GM21528 (cell line): Measurements from ENCODE around the gene TACC3.

Experiments used
- ATAC-seq: cut with Tn5 transposase; IDR thresholded peaks from one replicate; pipeline ENCODE4 v1.9.1; 2021; ENCODE audit warnings: mild to moderate bottlenecking, moderate library complexity; ENCODE audit not compliant: unreplicated experiment, low FRiP score

TACC3 gene

DNA sequence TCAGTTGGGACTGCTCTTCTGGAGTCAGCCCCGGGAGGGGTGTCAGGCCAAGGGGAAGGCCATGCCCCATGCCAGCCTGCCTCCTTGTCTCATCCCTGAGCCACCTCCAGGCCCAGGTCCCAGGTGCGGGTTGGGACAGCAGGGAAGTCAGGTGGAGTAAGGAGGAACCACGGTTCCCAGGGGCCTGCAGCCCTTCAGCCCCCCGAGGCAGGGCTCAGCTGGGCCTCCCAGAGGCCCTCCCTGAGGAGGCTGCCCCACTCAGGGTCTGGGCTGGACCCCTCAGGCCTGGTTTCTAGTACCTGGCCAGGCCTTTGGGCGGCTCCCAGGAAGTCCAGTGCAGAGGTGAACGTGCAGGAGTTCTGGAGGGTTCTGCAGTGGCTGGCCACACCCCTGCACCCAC lies 48.4 kb downstream of the TACC3 start:
- ATAC-seq = no peak

DNA sequence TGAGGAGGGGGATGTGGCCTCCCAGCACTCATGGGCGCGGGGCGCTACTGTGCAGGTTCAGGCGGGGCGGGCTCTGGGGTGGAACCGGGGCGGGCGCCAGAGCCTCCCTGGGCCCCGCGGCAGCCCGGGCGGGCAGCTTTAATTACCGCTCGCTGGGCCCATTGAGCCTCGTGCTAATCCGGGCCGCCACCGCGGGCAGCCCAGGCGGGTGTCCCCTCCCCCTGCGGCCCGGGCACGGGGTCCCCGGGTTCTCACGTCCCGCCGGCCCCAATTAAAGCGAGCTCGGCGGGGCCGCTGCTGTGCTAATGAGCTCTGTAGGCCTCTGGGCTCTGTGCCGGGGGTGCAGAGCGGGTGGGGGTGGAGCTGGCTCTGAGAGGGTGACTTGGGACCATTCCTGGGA lies 48.9 kb downstream of the TACC3 start:
- no peak for ATAC-seq

DNA sequence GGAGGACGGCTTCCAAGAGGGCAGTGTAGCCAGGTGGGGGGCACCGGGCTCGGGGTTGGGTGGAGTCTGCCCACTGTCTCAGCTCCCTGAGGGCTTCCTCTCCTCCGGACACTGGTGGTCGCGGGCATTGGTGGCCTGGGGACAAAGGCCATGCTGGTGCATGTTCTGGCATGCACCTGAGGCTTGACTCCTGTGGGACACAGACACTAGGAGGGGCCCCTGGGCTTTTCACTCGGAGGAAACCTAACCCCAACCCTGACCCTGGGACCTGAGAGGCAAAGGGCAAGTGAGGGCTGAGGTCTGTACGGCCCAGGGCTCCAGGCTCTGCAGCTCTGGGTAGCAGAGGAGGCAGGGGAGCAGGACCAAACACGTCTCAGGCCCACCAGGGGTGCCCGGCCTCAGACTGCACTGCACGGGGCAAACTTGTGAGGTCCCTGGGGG lies 49.5 kb downstream of the TACC3 start:
- no peak for ATAC-seq

DNA sequence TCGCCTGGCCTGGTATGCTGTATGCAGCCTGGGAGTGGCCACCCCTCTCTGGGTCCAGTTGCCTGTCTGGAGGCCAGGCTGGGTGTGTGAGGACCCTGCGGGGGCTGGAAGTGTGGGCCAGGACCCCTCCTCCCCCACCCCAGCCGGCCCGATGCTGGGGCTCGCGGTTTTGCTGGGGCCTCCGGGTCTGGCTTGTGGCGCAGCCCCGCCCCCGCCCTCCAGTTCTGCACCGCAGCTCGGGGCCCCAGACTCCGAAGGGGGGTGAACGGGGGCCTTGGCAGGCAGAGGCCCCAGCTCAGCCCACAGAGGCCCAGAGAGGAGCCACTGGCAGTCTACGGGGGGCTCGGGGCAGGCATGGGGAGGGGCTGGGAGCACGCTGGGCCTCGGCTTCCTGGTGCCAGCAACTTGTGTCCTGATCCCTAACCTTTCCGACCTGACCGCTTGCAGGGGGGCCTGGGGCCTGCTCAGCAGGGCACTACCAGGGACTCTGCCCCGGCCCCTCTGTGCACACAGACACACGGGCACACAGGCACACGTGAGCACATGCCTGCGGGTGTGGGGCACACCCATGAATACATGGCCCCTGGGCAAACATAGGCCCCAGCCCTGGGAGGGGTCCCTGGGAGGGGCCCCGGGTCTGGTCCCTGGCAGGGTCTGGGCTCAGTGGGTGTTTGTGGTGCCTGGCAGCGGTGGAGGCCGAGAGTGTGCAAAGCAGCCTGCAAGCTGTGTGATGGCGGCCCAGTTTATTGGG lies 50.4 kb downstream of the TACC3 start:
- no peak for ATAC-seq

DNA sequence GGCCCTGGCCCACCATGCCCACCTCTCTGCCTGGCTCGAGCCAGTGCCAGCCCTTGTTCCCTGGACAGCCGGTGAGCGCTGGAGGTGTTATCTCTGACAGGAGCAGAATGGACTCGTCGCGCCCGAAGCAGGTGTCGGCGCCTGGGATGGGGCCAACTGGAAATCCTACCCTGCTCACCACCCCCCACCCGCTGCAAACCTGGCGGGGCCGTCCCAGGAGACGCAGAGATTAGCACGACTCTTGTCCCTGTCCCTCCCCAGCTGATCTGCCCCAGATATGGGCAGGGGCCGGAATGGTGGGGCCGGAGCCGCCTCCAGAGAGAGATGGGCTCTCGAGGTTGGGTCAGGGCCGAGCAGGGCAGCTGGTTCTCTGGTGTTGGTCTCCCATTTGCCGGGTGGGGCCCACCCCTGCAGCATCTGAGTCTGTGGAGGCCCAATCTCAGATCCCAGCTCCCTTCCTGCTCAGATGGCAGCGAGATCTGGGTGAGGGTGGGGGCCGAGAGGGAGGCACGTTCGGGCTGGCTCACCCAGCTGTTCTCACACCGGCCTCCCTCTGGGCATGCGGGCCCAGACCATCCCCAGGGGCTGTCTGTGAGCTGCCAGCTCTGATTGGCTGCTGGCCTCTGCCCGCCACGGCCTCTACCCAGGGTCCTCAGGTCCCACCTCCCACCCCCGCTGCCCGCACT lies 51.7 kb downstream of the TACC3 start:
- ATAC-seq = no peak

DNA sequence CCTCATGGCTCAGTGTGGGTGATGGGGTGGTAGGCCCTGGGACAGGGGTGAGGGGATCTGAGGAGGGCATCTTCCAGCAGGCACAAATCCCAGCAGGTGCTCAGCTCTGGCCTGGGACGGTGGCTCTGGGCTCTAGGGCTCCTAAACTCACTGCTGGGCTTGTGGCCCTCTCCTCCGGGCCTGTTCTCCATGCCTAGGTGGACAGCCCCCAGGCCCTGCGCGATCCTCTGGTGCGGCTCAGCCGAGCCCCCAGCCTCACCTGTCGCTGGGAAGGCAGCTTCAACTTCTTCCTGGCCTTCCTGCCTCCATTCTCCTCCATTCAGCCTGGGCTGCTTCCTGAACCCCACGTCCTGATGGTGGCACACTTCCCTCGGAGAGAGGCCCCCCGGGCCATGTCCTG lies 52.4 kb downstream of the TACC3 start:
- ATAC-seq = no peak

DNA sequence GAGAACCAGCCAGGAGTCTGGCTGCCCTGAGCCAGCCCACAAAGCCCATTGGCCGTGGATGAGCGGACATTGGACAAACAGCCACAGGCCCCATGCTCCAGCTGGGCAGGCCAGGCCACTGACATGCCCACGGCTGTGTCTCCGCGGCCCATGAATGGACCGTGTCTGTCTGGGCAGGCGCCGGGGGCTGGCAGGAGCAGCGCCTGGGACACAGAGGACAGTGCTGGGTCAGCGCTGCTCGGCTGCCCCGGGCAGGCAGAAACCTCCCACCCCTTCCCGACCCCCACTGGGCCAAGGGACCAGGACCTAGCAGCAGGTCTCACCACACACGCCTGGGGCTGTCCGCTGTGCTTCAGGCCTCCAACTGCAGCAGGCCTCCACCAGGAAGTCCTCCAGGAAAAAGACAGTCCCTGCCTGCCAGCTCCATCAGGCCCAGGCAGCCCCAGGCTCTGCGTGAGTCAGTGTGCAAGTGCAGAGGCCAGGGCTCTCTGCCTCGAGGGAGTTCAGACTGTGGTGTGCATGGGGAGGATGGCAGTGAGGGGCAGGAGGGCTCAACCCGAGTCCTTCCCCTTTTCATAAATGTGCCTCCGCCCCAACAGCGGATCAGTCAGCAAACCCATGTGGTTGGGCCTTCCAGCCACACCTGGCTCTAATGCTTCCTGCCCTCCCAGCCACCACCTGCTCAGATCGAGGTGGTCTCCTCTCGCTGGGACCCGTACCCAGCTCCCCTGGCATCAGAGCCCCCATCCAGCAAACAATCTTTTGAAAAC lies 54.6 kb downstream of the TACC3 start:
- no peak for ATAC-seq

DNA sequence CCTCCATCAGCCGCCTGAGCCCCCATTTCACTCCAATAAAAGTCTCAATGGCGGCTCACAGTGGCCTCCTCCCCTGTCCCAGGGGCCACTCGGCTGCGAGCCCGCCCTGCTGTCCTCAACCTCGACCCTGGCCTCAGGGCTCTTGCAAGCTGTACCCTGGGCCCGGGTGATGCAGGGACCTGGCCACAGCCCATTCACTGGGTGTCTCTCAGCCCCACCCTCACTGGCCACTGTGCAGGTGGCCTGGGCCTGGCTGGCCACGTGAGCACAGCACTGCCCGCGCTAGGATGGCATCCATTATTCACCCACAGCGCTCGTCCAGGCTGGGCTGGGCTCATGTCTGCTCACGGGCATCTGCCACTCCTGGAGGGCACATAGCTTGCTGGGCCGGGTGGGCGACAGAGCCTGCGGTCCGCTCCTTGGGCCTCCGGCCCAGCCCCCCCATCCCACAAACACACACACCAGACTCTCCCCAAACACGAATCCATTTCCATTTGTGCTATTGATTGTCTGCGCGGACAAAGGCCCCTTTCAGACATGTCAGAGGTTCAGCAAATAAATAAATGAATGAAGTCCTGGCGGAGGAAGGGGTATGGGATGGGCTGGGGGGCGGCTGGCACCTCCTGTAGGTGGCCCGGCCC lies 55.3 kb downstream of the TACC3 start:
- no peak for ATAC-seq

DNA sequence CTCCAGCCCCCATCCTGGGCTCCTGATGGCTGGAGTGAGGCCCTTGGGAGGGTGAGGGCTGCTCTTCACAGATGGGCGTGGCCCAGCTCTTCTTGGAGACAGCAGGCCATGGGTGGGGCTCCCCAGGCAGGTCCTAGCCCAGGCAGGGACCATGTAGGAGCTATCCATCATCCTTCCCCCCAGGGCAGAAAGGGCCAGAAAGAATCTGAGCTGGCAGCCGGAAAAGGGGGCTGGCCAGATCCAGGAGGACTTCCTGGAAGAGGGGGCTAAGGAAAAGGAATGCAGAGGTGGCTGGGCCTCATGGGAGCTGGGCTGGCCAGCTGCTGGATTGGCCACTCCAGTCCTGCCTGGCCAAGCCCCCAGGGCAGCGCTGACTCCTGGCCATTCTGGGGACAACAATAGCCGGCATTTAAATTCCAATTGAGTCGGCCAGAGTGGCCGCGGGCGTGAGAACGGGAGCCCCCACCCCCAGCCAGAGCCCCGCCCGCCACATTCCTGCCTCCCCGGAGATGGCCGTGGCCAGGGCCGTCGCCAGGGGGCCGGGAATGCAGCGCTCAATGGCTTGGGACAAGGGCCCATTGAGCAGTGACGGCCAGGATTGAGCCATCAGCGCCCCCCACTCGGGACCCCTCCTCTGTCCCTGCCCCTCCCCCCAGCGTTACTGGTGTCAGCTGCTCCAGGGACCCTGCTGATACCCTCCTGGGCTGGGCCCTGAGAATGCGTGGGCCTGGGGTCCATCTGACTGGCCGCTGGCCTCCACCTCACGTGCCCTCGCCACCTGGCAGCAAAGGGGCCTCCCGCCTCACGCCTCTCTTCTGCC lies 56.7 kb downstream of the TACC3 start:
- no peak for ATAC-seq

DNA sequence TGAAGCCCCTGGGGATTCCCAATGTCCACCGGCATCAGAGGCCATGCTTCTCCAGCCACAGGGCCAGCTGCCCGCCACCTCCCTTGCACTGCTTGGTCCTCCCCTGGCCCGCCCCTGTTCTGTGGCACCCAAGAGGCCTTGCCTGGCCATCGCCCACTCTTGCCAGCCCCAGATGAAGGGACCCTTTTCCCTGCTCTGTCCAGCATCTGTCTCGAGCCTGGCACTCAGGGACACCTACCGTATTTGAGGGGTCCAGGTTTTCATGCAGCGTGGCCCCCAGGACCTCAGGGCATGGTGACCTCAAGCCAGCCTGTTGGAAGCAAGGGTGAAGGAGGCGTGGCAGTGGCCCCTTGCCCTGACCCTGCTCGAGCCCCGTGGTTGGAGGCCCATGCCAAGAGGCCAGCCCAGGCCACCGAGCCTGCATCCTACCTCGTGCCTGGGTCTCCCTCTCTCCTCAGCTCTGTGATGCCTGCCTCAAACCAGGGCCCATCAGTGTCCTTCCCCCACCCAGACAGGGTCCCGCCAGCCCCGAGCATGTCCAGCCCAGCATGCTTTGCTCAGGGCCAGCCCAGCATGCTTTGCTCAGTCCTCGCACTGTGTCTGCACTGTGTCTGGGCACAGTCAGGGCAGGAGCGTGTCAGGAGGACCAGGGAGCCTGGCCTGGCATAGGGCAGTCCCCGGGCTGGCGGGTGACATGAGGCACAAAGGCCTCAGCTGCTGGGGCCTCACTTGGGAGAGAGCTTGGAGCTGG lies 57.5 kb downstream of the TACC3 start:
- ATAC-seq = no peak

DNA sequence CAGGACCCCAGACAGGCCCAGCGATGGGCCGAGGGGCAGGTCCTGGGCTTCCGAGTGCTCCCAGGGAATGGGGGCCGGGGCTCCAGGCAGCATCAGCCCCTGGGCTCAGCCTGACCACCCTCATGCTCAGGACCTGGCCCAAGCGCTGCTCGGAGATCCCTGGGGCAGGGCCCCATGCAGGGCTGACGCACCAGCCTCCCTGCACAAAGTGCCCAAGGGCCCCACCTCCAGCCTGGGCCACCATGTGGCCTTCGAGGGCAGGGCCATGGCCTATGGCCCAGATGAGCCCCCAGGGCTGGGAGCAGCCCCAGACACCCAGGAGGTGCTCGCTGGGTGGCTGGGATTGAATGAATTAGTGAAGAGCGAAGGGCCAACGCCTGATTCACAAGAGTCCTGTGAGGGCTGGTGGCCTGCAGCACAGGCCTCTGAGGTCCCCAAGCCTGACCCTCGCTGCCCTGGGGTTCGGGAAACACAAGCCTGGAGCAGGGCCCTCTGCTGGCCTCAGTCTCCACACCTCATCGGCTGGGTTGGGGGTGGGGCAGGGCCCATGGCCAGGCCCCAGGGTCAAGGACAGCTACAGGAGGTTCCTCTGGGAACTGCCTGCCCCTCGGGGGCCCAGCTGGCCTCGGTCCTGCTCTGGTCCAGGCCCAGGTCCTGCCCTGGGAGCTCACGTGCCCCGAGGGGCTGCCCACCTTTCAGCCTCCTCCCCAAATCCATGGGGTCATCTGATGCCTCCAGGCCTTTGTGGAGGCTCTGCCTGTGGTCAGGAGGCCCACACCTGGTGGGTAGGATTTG lies 58.5 kb downstream of the TACC3 start:
- ATAC-seq = no peak

DNA sequence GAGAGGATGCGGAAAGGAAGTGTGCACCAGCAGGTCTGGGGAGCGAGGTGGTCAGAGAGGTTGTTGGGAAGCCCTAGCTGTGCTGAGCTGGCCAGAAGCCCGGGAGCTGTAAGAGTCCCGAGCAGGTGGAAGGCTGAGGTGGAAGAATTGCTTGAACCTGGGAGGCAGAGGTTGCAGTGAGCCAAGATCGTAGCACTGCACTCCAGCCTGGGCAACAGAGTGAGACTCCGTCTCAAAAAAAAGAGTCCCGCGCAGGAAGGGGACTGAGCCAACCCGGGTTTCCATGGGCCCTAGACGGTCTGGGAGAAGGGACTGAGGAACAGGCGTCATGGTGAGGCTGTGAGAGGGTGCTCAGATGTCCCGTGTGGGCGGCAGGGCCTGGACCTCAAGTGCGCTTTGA lies 59.1 kb downstream of the TACC3 start:
- ATAC-seq = no peak

DNA sequence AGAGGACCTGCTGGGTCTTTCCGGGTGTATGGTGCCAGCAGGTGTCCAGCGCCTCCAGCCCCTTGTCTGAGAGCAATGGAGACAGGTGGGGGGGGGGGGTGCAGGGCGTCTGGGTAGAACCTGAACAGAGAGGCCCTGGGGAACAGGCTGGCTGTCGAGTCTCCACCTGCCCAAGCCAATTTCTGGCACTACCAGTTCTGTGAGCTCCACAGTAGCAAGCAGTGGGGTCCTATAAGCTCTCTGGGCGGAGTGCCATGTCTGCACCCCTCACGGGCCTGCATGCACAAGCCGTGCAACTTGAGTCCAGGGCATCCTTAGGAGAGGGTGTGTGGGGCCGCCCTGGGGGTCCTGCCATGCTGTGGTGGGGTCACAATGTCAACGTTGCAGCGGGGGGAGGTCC lies 61.7 kb downstream of the TACC3 start:
- no peak for ATAC-seq

DNA sequence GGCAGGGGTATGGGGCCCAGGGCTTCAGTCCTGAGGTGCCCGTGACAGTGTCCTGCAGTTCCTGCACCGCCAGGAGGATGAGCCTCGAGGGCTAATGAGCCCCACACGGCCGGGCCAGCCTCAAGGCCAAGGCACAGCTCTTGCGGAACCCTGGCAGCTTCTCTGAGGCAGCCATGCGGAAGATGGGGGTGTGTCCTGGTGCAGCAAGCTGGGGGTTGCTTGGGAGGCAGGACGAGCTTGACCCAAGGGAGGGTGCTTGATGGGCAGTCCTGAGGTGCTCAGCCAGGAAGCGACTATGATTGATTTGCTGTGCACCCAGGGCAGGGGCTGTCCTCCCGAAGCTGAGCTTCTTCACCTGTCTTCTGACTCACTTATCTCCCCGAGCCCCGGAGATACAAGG lies 62.6 kb downstream of the TACC3 start:
- ATAC-seq = no peak

DNA sequence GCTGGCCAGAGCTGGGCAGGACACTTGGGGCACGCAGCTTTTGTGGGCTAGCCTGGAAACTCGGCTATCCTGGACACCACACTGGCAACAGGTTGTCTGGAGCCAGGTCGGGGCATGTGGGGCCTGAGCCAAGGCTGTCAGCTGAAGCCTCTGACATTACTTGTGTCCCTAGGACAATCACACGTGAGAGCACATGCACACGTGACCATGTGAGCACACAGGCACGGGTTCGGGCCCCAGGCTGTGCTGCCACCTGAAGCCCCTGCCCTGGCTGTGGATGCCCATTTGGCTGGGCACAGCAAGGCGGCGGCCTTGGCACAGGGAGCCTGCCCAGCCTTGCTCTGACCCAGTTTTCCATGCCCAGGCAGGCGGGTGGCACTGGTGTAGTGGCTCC lies 63.1 kb downstream of the TACC3 start:
- no peak for ATAC-seq

DNA sequence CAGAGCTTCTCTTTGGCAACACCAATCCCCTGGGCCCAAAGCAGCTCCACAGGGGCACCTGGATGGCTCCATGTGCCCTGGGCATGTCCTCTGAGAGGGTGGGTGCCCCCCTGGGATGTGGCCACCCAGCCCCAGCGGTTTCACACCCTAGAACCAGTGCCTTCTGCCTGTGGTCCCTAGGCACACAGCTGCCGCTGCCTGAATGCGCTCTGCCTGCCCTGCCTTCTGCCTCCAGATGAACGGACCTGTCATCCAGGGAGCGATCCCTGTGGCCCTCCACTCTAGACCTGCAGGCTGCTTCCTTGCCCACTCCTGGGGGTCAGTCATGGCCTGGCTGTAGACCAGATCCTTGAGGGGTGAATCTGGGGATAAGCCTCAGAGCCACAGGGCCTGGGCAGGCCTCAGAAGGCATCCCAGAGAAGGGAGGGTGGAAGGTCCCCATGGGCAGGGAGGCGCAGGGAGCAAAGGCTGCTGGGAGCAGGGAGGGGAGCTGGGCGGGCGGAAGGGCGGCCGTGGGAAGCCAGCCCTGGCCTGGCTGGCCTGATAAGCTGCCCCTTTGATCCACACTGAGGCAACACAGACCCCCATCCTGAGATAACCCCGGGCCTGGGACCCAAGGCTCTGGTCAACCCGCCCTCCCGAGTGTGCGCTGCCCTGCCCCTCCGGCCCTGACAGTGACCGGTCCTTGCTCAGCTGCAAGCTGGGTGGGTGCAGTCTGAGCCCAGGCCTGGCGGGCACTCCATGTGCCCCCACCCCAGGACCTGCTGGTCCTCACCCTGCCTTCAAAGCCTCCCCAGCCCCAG lies 63.7 kb downstream of the TACC3 start:
- ATAC-seq = no peak

DNA sequence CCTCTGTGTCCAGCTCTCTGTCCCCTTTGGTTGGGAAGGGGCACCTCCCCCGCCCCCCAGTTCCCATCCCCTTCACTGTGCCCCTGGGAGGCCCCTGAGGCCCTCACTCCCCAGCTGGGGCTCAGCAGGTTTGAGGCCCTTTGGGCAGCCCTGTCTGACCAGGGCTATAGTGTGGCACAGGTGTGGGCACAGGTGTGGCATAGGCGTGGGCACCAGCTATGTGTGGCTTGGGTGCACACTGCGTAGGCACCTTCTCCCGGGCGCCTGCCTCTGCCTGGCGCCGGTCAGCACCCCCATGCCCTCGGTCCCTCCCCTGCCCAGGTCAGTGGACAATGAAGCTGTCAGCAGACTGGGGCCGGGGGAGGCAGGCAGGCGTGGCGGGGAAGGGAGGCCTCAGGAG lies 64.3 kb downstream of the TACC3 start:
- no peak for ATAC-seq
